ENCODE results near the gene SNX14. TPM values are rescaled to one million over a fixed set of nuclear protein-coding genes. Genes with fewer than 3 reads are reported as not detected.

SNX14 gene
- total RNA-seq, 1 experiment from 2014 or later: 85.0 TPM

DNA sequence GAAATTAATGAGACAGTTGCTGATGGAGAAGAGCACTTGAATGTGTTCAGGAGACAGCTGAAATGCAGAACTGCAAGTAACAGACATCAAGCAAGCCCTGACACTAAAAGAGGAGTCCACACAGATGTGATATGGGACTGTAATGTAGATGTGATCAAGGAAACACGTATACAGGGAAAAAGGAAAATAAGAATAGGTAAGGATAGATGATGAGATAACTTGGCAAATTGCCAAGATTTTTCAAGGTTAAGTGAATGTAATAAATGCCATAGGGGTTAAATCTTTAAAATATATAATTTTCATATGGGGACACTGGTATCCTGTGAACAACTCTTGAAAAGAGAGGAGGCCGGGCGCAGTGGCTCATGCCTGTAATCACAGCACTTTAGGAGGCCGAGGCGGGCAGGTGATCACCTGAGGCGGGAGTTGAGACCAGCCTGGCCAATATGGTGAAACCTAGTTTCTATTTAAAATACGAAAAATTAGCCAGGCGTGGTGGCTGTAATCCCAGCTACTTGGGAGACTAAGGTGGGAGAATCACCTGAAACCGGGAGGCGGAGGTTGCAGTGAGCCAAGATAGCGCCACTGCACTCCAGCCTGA lies 7.2 kb upstream of the SNX14 start:
- TF ChIP-seq, protein P1, sequence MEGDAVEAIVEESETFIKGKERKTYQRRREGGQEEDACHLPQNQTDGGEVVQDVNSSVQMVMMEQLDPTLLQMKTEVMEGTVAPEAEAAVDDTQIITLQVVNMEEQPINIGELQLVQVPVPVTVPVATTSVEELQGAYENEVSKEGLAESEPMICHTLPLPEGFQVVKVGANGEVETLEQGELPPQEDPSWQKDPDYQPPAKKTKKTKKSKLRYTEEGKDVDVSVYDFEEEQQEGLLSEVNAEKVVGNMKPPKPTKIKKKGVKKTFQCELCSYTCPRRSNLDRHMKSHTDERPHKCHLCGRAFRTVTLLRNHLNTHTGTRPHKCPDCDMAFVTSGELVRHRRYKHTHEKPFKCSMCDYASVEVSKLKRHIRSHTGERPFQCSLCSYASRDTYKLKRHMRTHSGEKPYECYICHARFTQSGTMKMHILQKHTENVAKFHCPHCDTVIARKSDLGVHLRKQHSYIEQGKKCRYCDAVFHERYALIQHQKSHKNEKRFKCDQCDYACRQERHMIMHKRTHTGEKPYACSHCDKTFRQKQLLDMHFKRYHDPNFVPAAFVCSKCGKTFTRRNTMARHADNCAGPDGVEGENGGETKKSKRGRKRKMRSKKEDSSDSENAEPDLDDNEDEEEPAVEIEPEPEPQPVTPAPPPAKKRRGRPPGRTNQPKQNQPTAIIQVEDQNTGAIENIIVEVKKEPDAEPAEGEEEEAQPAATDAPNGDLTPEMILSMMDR (IDR thresholded peaks at IDR 0.05; ENCODE audit: insufficient read depth in 1 of 2, low read depth in 1 of 2, low read length in 1 of 2, severe bottlenecking in 1 of 2, unreplicated experiment in 1 of 2): no peak
- Mint-ChIP-seq H3K27me3 (ENCODE audit: insufficient read depth, unreplicated experiment) (no peaks in the 10 kb centered on the region), H3K4me3 (ENCODE audit: unreplicated experiment) (no peak overlapping the region), H3K9me3 (ENCODE audit: unreplicated experiment) (no peaks in the 10 kb centered on the region), H3K27ac (ENCODE audit: unreplicated experiment) (no peak overlapping the region), H3K36me3 (ENCODE audit: insufficient read depth, unreplicated experiment) (peaks cover 35% of the 10 kb centered on the region), H3K4me1 (ENCODE audit: low read depth, unreplicated experiment) (peaks cover 4% of the 10 kb centered on the region)
- DNase-seq: no peak
- POLR2A ChIA-PET: no interaction called here
- Histone ChIP-seq H3K4me3 (ENCODE audit: low read depth, low read length) (no peak overlapping the region), H3K27me3 (replicated peaks; ENCODE audit: control insufficient read depth, insufficient read depth, low read length) (no peaks in the 10 kb centered on the region), H3K9me3 (no peaks in the 10 kb centered on the region), H3K36me3 (ENCODE audit: control insufficient read depth, insufficient read depth, low read length) (no peaks in the 10 kb centered on the region), H3K4me1 (no peaks in the 10 kb centered on the region)
- no TSS peak for BruUV-seq (replicated peaks)
- intact Hi-C loops (cut with micrococcal nuclease; ENCODE audit: unreplicated experiment): no loop called here
- CTCF ChIA-PET: no interaction called here

DNA sequence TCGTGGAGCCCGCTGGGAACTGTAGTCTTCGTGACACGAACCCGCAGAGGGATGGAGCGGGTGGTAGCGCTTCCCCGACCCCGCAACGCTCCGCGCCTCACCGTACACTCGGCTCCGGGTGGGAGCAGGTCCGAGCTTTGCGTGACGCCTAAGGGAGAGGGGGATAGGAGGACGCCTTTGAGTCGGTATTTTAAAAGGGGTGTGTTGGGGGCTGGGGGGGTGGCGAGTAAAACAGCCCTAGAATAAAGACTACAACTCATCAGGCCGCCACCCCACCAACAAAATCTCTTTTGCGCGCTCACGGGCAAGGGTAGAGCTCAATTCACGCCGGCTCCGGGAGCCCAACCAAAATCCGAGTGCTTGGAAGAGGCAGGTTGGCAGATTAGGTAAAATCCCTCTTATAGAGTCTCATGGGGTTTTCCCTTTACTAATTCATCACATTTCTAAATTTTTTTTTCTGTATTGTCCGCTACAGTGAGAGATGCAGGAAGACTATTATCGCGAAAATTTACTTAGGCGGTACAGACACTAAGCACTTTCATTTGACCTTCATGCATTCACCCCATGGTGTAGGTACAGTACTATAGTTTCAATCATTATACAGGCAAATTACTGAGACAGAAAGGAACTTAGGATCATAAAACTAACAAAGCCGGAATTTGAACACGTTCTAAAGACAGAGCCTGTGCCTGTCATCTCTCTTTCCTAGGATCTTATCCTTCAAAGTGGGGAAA lies 706 bp upstream of the SNX14 start:
- peaks cover 12% of the 10 kb centered on the region for H3K4me1 Mint-ChIP-seq (ENCODE audit: low read depth, unreplicated experiment)
- POLR2A ChIA-PET: interaction anchor here (1.0 to 1.3 kb wide), 2 partner anchors 48 to 84 kb away, joined by 7 to 8 read pairs; partner anchors contain the start of gene SYNCRIP
- peak overlapping the region; percentile 88 for H3K4me3 Mint-ChIP-seq (ENCODE audit: unreplicated experiment)

DNA sequence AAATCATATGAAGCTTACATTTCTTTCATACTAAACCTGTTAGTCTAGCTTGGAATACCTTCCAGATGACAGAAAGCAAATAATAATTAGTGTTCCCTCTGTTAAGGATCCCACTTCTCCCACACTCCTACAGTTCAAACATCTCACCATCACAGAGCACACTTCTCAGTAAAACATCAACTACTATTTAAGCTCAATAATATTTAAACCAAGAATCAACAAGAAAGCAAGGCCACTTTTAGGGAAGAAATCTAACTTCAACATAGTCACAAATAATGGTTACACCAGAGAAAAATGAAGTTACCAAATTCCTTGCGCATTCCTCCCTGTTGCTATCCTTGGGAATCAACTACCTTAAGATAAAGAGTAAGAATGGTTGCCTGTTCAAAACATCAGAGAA lies 1.6 kb downstream of the SNX14 start:
- H3K9me3 Mint-ChIP-seq (ENCODE audit: unreplicated experiment): no peaks in the 10 kb centered on the region
- Histone ChIP-seq H3K27me3 (replicated peaks; ENCODE audit: control insufficient read depth, insufficient read depth, low read length) (no peaks in the 10 kb centered on the region), H3K36me3 (ENCODE audit: control insufficient read depth, insufficient read depth, low read length) (no peaks in the 10 kb centered on the region; the same call in 1 of the 2 replicates), H3K4me3 (ENCODE audit: low read depth, low read length) (peak overlapping the region; percentile 88), H3K4me1 (peaks cover 5% of the 10 kb centered on the region; the same call in 1 of the 2 replicates), H3K9me3 (no peaks in the 10 kb centered on the region)
- CTCF ChIA-PET: no interaction called here
- DNase-seq: peak in 1 of 2 experiments; percentile 11
- H3K27ac Mint-ChIP-seq (ENCODE audit: unreplicated experiment): peak overlapping the region; percentile 94
- H3K36me3 Mint-ChIP-seq (ENCODE audit: insufficient read depth, unreplicated experiment): peaks cover 41% of the 10 kb centered on the region
- no TSS peak for BruUV-seq (replicated peaks)
- intact Hi-C loops (cut with micrococcal nuclease; ENCODE audit: unreplicated experiment): loop anchor here (5.0 kb wide), 1 partner anchor 85 kb away; no protein-coding TSS in a partner anchor
- peaks cover 12% of the 10 kb centered on the region for H3K4me1 Mint-ChIP-seq (ENCODE audit: low read depth, unreplicated experiment)
- H3K4me3 Mint-ChIP-seq (ENCODE audit: unreplicated experiment): peak overlapping the region; percentile 88
- H3K27me3 Mint-ChIP-seq (ENCODE audit: insufficient read depth, unreplicated experiment): no peaks in the 10 kb centered on the region
- POLR2A ChIA-PET: interaction anchor here (0.5 to 1.6 kb wide), 2 partner anchors 51 to 87 kb away, joined by 3 to 8 read pairs; partner anchors contain the start of gene SYNCRIP
- TF ChIP-seq, protein P1 (IDR thresholded peaks at IDR 0.05; ENCODE audit: insufficient read depth in 1 of 2, low read depth in 1 of 2, low read length in 1 of 2, severe bottlenecking in 1 of 2, unreplicated experiment in 1 of 2): no peak

More for the DNA sequence above, 706 bp upstream of the SNX14 start:
- Mint-ChIP-seq H3K9me3 (ENCODE audit: unreplicated experiment) (no peaks in the 10 kb centered on the region), H3K27me3 (ENCODE audit: insufficient read depth, unreplicated experiment) (no peaks in the 10 kb centered on the region), H3K36me3 (ENCODE audit: insufficient read depth, unreplicated experiment) (peaks cover 37% of the 10 kb centered on the region), H3K27ac (ENCODE audit: unreplicated experiment) (peak overlapping the region; percentile 94)
- Histone ChIP-seq H3K4me3 (ENCODE audit: low read depth, low read length) (peak overlapping the region; percentile 88), H3K27me3 (replicated peaks; ENCODE audit: control insufficient read depth, insufficient read depth, low read length) (no peaks in the 10 kb centered on the region), H3K4me1 (peaks cover 5% of the 10 kb centered on the region; the same call in 1 of the 2 replicates), H3K36me3 (ENCODE audit: control insufficient read depth, insufficient read depth, low read length) (no peaks in the 10 kb centered on the region; the same call in 1 of the 2 replicates), H3K9me3 (no peaks in the 10 kb centered on the region)
- intact Hi-C loops (cut with micrococcal nuclease; ENCODE audit: unreplicated experiment): loop anchor here (1.0 to 5.0 kb wide), 2 partner anchors 49 to 83 kb away; no protein-coding TSS in a partner anchor
- CTCF ChIA-PET: interaction anchor here (0.6 kb wide), 1 partner anchor 1342 kb away, joined by 3 read pairs; no protein-coding TSS in a partner anchor
- no peak for DNase-seq
- TF ChIP-seq, protein P1 (IDR thresholded peaks at IDR 0.05; ENCODE audit: insufficient read depth in 1 of 2, low read depth in 1 of 2, low read length in 1 of 2, severe bottlenecking in 1 of 2, unreplicated experiment in 1 of 2): no peak
- BruUV-seq (replicated peaks): TSS peak; percentile 79
